H54 (cell line): ENCODE data around the gene TRNT1.
A peak's percentile ranks its signal among the peaks of the same experiment; 100 is the strongest.

ENCODE experiments used
- DNase-seq: peaks from one replicate; pipeline ENCODE4 v3.0.0; 2011; ENCODE audit warnings: low spot score, mixed read lengths; ENCODE audit not compliant: insufficient read length
- FAIRE-seq: peaks from 3 replicates; lab custom pipeline; 2011; peaks lifted over from hg19 to GRCh38; lab: Jason Lieb, UNC
- POLR2A ChIP-seq: IDR thresholded peaks from 2 replicates; pipeline ENCODE4 v1.6.1; 2011; ENCODE audit warnings: low read depth, mild to moderate bottlenecking, low read length

TRNT1 gene

GRCh38 chr3:3126477-3127431 is at the start of gene TRNT1:
TRNT1 (plus strand) TSS chr3:3126940; CDS start chr3:3129041, 2,101 bp downstream.
- TF ChIP-seq POLR2A, result peak; percentile 92
- FAIRE-seq, result no peak
- DNase-seq, result peak; percentile 88

- TF ChIP-seq POLR2A, result no peak
- no peak for DNase-seq
- no peak for FAIRE-seq
Measured at GRCh38 chr3:3080309-3080708, 46.4 kb upstream of the TRNT1 start.

GRCh38 chr3:3081381-3082233 is 45.1 kb upstream of the TRNT1 start:
- FAIRE-seq (no peak), DNase-seq (no peak)
- TF ChIP-seq POLR2A, result no peak

GRCh38 chr3:3082234-3082924 is 44.4 kb upstream of the TRNT1 start:
- FAIRE-seq, result no peak
- no peak for TF ChIP-seq POLR2A
- DNase-seq, result no peak

- no peak for TF ChIP-seq POLR2A
- FAIRE-seq, result no peak
- DNase-seq, result no peak
Measured at GRCh38 chr3:3084890-3085289, 41.9 kb upstream of the TRNT1 start.

- DNase-seq, result no peak
- TF ChIP-seq POLR2A, result no peak
Measured at GRCh38 chr3:3085782-3086181, 41.0 kb upstream of the TRNT1 start.

GRCh38 chr3:3086239-3086638 is 40.5 kb upstream of the TRNT1 start:
- FAIRE-seq, result no peak
- DNase-seq, result no peak
- no peak for TF ChIP-seq POLR2A

More at GRCh38 chr3:3085782-3086181, 41.0 kb upstream of the TRNT1 start:
- FAIRE-seq, result no peak

- DNase-seq (no peak), FAIRE-seq (no peak)
- TF ChIP-seq POLR2A, result no peak
Measured at GRCh38 chr3:3087279-3087678, 39.5 kb upstream of the TRNT1 start.

GRCh38 chr3:3087716-3088465 is 38.8 kb upstream of the TRNT1 start:
- no peak for DNase-seq
- no peak for FAIRE-seq
- no peak for TF ChIP-seq POLR2A

GRCh38 chr3:3089017-3089416 is 37.7 kb upstream of the TRNT1 start:
- FAIRE-seq (no peak), DNase-seq (no peak)
- no peak for TF ChIP-seq POLR2A

GRCh38 chr3:3097958-3098357 is 28.8 kb upstream of the TRNT1 start:
- DNase-seq (no peak), FAIRE-seq (no peak)
- TF ChIP-seq POLR2A, result no peak

GRCh38 chr3:3101660-3102458 is 24.9 kb upstream of the TRNT1 start:
- TF ChIP-seq POLR2A, result no peak
- FAIRE-seq, result no peak
- no peak for DNase-seq

GRCh38 chr3:3102751-3103150 is 24.0 kb upstream of the TRNT1 start:
- DNase-seq (no peak), FAIRE-seq (no peak)
- no peak for TF ChIP-seq POLR2A
